HEK293T (cell line): ENCODE measurements around the gene MGLL.

Source experiments
- CTCF ChIA-PET: fragments of 350-600 bp; formaldehyde crosslinking; extraction: SDS; loops from one replicate; lab custom pipeline; 2021; ENCODE audit warnings: antibody characterized with exemption, inconsistent platforms; lab: Yijun Ruan, JAX
- POLR2A ChIA-PET: fragments of 350-600 bp; formaldehyde crosslinking; extraction: SDS; loops from one replicate; lab custom pipeline; 2020; ENCODE audit warnings: antibody characterized with exemption, inconsistent platforms; lab: Yijun Ruan, JAX
- DNase-seq: peaks from one replicate; pipeline ENCODE4 v3.0.0; 2012; ENCODE audit warnings: mixed read lengths; ENCODE audit errors: extremely low spot score
- ARNT ChIP-seq: fragments of 450-650 bp; IDR thresholded peaks from 2 replicates; pipeline ENCODE4 v1.6.1; 2017; ENCODE audit warnings: mild to moderate bottlenecking
- BHLHE40 ChIP-seq: fragments of 450-650 bp; IDR thresholded peaks from 2 replicates; pipeline ENCODE4 v1.6.1; 2016; ENCODE audit warnings: mild to moderate bottlenecking, moderate library complexity, borderline replicate concordance
- CTBP1 ChIP-seq: fragments of 450-650 bp; IDR thresholded peaks from 2 replicates; pipeline ENCODE4 v1.6.1; 2016; ENCODE audit warnings: borderline replicate concordance
- ELF4 ChIP-seq: fragments of 450-650 bp; IDR thresholded peaks from 2 replicates; pipeline ENCODE4 v1.6.1; 2017; ENCODE audit warnings: antibody characterized with exemption
- FOXA1 ChIP-seq: fragments of 450-650 bp; IDR thresholded peaks from 2 replicates; pipeline ENCODE4 v1.6.1; 2016; ENCODE audit warnings: mild to moderate bottlenecking
- FOXK2 ChIP-seq: fragments of 450-650 bp; IDR thresholded peaks from 2 replicates; pipeline ENCODE4 v1.6.1; 2016; ENCODE audit warnings: mild to moderate bottlenecking
- FOXM1 ChIP-seq: fragments of 450-650 bp; IDR thresholded peaks from 2 replicates; pipeline ENCODE4 v1.6.1; 2017; ENCODE audit warnings: mild to moderate bottlenecking, borderline replicate concordance
- HDGF ChIP-seq: fragments of 450-650 bp; IDR thresholded peaks from 2 replicates; pipeline ENCODE4 v1.6.1; 2017; ENCODE audit warnings: antibody characterized with exemption, borderline replicate concordance
- L3MBTL2 ChIP-seq: fragments of 450-650 bp; conservative IDR thresholded peaks from 2 replicates; pipeline ENCODE4 v1.6.1; 2016; ENCODE audit warnings: mild to moderate bottlenecking
- LEF1 ChIP-seq: fragments of 450-650 bp; IDR thresholded peaks from 2 replicates; pipeline ENCODE4 v1.6.1; 2017; ENCODE audit warnings: mild to moderate bottlenecking, borderline replicate concordance
- NFRKB ChIP-seq: fragments of 450-650 bp; IDR thresholded peaks from 2 replicates; pipeline ENCODE4 v1.6.1; 2016; ENCODE audit warnings: mild to moderate bottlenecking, moderate library complexity
- SP1 ChIP-seq: fragments of 450-650 bp; IDR thresholded peaks from 2 replicates; pipeline ENCODE4 v1.6.1; 2017
- SUZ12 ChIP-seq: fragments of 450-650 bp; IDR thresholded peaks from 2 replicates; pipeline ENCODE4 v1.6.1; 2016; ENCODE audit warnings: mild to moderate bottlenecking
- TARDBP ChIP-seq: fragments of 450-650 bp; IDR thresholded peaks from 2 replicates; pipeline ENCODE4 v1.6.1; 2016
- ZNF384 ChIP-seq: fragments of 450-650 bp; IDR thresholded peaks from 2 replicates; pipeline ENCODE4 v1.6.1; 2016
- TF ChIP-seq, protein P1 (sequence below): fragments of 450-650 bp; IDR thresholded peaks from 2 replicates; pipeline ENCODE4 v1.6.1; 2016

Gene MGLL

DNA sequence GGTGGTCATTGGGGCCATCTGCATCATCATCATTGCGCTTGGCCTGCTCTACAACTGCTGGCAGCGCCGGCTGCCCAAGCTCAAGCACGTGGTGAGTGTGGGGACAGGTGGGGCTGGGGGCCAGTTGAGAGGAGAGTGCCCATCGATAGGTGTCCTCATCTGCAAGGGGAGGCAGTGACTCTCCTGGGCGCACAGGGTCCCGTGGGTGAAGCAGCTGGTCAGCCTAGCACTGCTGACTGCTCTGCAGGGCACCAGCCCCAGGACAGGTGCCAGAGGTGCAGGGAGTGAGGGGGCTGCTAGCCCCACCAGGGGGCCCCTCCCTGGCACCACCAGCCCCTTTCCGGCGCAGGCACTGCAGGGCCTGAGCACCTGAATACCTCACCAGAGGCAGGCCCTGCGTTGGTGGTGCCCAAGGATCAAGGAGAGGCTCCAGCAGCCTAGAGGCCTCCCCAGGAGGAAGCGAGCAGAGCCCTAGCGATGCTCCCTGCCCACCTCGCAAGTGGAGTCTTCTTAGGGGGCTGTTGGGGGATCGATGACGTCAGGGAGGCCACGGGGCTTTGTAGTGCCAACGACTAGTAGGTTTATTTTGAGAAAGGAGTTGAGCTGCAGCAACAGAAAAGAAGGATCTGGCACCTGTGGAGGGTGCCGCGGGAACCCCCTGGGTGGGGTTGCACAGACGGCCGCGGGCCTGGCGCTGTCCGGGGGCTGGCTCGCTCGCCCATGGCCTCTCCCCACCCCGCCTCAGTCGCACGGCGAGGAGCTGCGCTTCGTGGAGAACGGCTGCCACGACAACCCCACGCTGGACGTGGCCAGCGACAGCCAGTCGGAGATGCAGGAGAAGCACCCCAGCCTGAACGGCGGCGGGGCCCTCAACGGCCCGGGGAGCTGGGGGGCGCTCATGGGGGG lies 150.5 kb downstream of the MGLL start:
- POLR2A ChIA-PET: interaction anchor here (1.1 kb wide), 1 partner anchor 20 kb away, joined by 3 read pairs; no protein-coding TSS in a partner anchor
- DNase-seq: no peak
- no peak for TF ChIP-seq ELF4
- CTCF ChIA-PET: interaction anchor here (0.7 to 1.1 kb wide), 2 partner anchors 18 to 23 kb away, joined by 3 to 8 read pairs; no protein-coding TSS in a partner anchor

DNA sequence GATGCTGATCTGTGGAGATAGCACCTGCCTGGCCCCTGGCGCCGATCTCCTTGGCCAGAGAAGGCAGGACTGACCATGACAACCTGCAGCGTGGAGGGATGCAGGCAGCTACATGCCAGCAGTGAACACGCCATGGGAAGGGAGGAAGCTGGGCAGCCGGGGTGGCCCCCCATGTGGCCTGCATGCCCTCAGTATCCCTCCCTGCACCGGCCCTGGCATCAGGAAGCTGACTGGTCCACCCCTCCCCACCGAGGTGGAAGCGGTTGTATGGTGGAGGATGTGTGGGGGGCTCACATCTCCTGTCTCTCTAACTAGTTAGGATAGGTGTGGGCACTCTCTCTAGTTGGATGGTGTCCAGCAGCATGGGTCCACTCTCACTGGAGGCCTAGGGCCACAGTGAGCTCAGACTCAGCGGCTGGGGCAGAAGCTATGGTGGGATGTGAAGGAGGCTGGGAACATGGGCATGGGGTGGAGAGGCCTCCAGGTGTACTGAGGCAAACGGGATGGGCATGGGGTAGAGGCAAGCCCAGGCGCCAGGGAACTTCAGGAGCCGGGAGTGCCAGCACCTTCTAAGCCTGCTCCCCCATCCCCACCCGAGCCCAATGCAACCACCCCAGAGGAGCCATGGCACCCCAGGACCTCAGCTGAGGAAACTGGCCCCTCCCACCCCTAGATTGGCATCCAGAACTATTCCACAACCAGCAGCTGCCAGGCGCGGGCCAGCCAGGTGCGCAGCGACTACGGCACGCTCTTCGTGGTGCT lies 151.4 kb downstream of the MGLL start:
- ChIA-PET POLR2A (no interaction called here), CTCF (interaction anchor here (0.7 kb wide), 1 partner anchor 18 kb away, joined by 3 read pairs; no protein-coding TSS in a partner anchor)
- TF ChIP-seq L3MBTL2: no peak
- TF ChIP-seq ELF4: no peak
- TF ChIP-seq FOXA1: no peak
- TF ChIP-seq NFRKB: no peak
- TF ChIP-seq FOXK2: no peak
- TF ChIP-seq CTBP1: no peak
- TF ChIP-seq, protein P1, sequence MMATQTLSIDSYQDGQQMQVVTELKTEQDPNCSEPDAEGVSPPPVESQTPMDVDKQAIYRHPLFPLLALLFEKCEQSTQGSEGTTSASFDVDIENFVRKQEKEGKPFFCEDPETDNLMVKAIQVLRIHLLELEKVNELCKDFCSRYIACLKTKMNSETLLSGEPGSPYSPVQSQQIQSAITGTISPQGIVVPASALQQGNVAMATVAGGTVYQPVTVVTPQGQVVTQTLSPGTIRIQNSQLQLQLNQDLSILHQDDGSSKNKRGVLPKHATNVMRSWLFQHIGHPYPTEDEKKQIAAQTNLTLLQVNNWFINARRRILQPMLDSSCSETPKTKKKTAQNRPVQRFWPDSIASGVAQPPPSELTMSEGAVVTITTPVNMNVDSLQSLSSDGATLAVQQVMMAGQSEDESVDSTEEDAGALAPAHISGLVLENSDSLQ: no peak
- TF ChIP-seq BHLHE40: no peak
- no peak for TF ChIP-seq TARDBP
- no peak for TF ChIP-seq FOXM1
- TF ChIP-seq ZNF384: no peak
- no peak for TF ChIP-seq ARNT

DNA sequence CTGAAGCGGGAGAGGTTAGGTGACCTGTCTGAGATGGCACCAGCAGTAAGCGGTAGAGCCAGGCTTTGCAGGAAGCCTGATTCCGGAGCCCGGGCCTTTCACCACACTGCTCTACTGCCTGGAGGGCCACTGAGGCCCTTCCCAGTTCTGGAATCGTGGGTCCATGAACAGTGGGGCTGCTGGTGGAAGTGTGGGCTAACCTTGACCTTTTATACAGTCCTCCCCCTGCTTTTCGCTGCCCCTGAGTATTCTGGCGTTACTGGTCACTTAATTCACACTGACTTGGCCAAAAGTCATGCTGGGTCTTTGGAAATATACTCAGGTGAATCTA lies 152.1 kb downstream of the MGLL start:
- TF ChIP-seq SUZ12: no peak
- no peak for TF ChIP-seq FOXK2
- TF ChIP-seq NFRKB: no peak
- TF ChIP-seq SP1: no peak
- no peak for TF ChIP-seq ZNF384
- no peak for TF ChIP-seq FOXM1
- TF ChIP-seq, protein P1: no peak
- TF ChIP-seq ARNT: no peak
- no peak for TF ChIP-seq L3MBTL2
- TF ChIP-seq LEF1: no peak
- TF ChIP-seq CTBP1: no peak

More for the DNA sequence above, 151.4 kb downstream of the MGLL start:
- DNase-seq: no peak

DNA sequence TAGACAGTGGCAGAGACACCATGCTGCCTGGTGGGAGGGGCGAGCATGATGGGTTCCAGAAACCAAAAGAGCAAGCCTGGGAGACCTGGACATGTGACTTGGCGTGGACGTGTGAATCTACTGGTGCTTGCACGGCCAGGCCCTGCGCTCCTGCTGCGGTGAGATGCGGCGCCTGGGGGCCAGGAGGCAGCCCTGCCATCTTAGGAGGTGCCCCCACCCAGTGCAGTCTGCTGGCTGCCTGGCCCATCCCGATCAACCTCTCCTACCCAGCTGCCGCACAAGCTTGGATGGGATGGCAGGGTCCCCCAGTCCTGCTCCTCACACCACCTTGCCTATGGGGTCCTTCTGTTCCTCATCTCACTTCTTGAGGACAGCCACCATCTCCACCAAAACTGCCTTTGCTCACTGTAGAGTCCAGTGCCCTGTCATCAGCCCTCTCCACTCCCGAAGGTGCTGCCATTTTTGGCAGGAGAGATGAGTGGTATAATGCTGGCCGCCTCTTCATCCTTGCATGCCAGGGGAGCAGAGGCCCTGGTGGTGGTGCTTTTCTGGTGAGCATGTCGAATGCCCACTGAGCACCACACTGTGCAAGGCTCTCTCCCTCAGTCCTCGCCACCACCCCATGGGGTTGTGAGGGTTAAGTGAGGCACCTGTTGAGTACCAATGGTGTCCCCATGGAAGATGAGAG lies 152.6 kb downstream of the MGLL start:
- CTCF ChIA-PET: no interaction called here
- POLR2A ChIA-PET: no interaction called here
- DNase-seq: no peak
- no peak for TF ChIP-seq SP1

More for the DNA sequence above, 152.1 kb downstream of the MGLL start:
- CTCF ChIA-PET: no interaction called here
- no peak for DNase-seq
- POLR2A ChIA-PET: no interaction called here

DNA sequence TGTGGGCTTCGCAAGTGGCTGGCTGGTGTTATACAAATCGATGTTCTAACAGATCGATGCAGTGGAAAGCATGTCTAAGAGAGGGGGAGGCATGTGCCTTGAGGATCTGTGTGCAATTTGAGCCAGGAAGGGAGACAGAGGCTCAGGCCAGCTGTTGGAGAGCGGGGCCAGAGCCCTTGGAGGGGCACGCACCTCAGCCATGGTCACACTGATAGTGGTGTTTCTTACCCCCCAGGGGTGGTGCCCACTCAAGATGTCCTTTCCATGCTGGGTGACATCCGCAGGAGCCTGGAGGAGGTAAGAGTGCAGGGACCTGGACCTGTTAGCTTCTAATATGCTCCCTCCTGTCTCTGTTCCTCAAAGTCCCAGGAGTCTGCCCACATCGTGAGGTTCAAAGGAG lies 153.4 kb downstream of the MGLL start:
- DNase-seq: no peak
- CTCF ChIA-PET: no interaction called here
- TF ChIP-seq FOXA1 (no peak), HDGF (no peak), NFRKB (no peak), FOXM1 (no peak), BHLHE40 (no peak), TARDBP (no peak), ELF4 (no peak), SUZ12 (no peak), LEF1 (no peak), L3MBTL2 (no peak)
- POLR2A ChIA-PET: no interaction called here

DNA sequence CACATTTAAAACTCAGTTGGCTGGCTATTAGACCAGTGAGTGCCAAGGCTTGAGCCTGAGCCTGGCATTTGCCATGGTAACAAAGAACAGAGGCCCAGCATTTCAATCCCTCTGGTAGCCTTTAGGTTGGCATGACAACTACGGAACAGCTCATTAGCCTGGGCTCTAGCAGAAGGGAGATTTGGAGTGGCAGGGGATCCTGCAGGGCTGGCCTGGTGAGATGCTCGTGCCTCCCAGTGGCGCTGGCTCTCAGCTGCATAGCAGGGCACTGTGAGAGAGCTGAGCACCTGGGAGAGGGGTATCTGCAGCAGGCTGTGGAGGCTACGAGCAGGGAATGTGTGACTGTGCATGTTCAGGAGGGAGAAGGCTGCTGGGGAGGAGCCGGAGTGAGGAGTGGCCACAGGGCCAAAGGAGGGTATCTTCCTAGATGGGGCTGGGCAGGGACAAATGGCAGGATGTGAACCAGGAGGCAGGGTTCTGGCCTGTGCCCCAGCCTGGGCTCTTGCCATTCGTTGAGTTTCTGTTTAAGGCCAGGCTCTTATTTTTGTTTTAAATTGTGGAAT lies 155.1 kb downstream of the MGLL start:
- DNase-seq: no peak
- TF ChIP-seq ARNT: no peak
- no peak for TF ChIP-seq FOXA1
- no peak for TF ChIP-seq HDGF
- no peak for TF ChIP-seq LEF1
- TF ChIP-seq, protein P1: no peak
- ChIA-PET CTCF (interaction anchor here (0.5 kb wide), 1 partner anchor 290 kb away, joined by 4 read pairs; no protein-coding TSS in a partner anchor), POLR2A (no interaction called here)
